D721Med (cell line): ENCODE results near the gene ADGRL3.

ENCODE experiments used
- DNase-seq: peaks from one replicate; pipeline ENCODE4 v3.0.0; 2011; ENCODE audit warnings: low spot score; ENCODE audit not compliant: insufficient read length
- FAIRE-seq: peaks from 2 replicates; lab custom pipeline; 2011; peaks lifted over from hg19 to GRCh38; lab: Jason Lieb, UNC
- TF ChIP-seq, protein P1 (sequence below): IDR thresholded peaks from 2 replicates; pipeline ENCODE4 v1.5.1; 2012; ENCODE audit warnings: mild to moderate bottlenecking, control low read depth; ENCODE audit not compliant: insufficient read depth; ENCODE audit errors: missing control alignments

Gene ADGRL3

DNA sequence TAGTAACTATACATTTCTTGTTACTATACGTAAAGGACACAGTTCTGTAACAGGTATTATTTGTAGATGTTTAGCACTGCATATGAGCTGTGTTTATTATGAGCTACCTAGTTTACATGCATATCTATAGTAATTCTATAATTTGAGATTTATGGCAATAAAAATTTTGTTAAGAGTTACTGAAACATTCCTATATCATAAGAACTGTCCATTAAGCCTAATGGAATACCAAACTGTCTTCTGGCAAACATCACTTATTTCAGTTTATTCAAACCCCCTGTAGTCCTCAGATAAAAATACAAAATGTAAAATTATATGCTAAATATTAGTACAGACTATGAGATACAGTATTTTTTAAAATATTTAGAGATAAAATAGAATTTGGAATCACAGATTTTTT, 205.2 kb downstream of the ADGRL3 start:
- TF ChIP-seq, protein P1, sequence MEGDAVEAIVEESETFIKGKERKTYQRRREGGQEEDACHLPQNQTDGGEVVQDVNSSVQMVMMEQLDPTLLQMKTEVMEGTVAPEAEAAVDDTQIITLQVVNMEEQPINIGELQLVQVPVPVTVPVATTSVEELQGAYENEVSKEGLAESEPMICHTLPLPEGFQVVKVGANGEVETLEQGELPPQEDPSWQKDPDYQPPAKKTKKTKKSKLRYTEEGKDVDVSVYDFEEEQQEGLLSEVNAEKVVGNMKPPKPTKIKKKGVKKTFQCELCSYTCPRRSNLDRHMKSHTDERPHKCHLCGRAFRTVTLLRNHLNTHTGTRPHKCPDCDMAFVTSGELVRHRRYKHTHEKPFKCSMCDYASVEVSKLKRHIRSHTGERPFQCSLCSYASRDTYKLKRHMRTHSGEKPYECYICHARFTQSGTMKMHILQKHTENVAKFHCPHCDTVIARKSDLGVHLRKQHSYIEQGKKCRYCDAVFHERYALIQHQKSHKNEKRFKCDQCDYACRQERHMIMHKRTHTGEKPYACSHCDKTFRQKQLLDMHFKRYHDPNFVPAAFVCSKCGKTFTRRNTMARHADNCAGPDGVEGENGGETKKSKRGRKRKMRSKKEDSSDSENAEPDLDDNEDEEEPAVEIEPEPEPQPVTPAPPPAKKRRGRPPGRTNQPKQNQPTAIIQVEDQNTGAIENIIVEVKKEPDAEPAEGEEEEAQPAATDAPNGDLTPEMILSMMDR = no peak
- FAIRE-seq (no peak), DNase-seq (no peak)

DNA sequence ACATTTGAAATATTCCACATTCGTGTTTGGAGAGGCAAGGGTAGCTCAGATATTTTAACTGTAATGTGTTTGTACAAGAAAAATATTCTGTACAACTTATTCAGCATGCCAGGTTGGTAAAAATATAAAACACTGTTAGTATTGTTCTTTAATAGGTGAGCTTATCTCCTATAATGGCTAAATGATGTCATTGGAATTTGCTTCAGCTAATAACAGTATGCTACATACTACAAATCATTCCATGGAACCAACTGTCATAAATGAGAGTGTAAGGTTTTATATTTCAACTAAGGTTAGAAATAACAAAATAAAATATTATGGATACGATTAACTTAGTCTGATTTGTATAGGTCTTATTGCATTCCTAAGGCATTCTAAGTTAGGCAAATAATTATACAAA, 206.6 kb downstream of the ADGRL3 start:
- FAIRE-seq (peak; percentile 35), DNase-seq (no peak)
- TF ChIP-seq, protein P1 = no peak

DNA sequence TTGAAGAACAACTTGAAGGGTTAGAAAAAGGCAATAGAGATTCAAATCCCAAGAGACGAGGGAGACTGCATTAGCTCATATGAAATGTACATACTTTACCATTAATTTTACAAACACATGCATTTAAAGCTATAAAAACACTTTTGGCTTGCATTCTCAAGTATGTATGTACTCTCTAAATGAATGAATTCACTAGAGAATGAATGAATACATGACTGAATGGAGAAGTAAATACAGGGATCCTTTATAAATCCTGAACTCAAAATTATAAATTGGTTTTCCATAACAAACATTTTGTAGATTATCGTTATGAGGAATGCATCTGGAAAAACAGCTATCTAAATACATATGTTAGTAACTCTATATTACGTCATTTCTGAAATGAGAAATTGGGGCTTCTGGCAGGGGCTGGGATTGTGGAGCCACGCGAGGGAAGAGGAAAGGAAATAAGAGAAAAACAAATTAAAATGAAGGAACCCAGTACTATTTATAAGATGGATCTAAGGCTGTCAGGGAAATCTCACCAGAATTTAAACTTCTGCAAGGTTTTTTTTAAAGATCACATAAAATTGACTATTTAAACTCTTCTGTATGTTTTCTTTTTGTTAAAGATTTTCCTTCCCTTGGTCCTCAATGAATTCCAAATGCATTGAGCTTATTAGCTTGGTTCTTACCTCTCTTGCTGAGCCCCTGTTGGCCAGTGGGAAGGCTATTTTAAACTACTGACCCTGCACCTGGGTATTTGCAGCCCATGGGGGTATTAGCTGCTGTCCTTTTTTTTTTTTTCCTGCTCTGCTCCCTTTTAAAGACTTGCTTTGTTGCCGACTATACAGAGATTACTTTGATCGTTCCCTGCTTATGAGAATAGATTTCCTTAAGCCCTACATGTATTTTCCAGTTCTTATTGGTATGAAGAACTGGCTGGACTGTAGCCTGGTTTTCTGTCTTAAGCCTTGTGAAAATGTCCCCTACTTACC, 207.8 kb downstream of the ADGRL3 start:
- TF ChIP-seq, protein P1 = no peak
- FAIRE-seq (no peak), DNase-seq (no peak)

DNA sequence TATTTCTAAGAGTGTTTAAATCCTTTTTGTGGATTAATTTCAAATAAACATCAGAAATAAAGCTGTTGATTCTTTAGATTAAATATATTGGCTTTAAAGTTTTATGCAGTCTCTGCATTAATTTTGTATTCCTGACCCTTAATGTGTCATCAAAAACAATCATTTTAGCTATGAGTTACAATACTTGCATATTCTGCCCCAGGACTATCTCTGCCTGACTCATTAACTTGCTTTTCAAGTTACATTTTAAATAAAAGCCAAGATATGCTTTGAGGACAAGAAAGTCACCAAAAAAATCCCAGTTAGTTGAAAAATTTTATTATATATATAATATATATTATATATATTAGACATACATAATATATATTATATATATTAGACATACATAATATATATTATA, 208.7 kb downstream of the ADGRL3 start:
- DNase-seq (no peak), FAIRE-seq (no peak)
- TF ChIP-seq, protein P1 = no peak

DNA sequence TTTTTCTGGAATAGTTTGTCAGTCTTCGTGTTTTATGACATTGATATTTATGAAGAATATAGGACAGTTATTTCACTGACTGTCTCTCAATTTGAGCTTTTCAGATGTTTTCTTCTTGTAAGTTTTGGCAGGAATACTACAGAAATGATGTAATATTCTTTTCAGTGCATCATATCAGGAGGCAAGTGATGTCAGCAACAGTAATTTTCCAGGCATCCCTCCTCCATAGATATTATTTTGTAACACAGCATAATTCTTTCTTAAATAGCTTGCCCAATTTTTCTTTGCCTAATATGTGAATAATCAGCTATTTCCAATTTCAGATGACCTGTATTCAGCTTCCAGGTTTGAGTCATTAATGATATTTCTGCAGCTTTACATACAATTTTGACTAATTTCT, 211.1 kb downstream of the ADGRL3 start:
- DNase-seq = no peak
- no peak for FAIRE-seq
- TF ChIP-seq, protein P1 = no peak

DNA sequence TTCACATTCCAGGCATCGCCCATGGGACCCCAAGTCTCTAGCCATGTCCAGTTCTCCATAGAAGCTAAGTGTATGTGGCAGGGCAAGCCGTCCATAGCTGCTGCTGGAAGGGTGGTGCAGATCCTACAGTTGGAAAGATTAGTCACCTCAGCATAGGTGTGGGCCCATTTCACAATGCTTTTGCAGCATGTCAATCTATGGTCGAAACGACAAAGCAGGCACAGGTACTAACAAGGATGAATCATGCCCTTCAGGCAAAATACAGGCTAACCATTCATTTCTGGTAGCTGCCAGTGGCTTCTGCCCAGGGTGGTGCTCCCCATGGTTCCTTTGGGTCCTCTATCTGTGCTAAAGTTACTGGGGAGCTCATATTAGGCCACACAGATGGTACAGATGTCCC, 225.2 kb downstream of the ADGRL3 start:
- TF ChIP-seq, protein P1 = no peak
- FAIRE-seq = no peak
- no peak for DNase-seq

DNA sequence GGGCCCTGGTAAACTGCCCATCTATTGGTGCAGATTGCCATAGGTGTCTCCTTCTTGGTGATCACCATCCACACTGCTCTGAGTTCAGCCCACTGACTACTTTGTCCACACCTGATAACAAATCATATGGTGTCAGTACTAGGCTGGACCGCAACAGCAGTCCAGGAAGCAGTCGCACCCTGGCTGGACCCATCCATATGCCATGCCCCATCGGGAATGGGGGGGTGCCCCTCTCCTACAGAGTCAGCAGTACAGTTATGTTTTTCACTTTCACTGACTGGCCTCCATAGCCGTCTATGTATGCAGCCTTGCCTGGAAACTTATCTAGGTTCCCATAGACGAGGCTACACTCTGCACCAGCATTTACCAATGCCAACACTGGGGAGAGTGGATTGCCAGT, 226.1 kb downstream of the ADGRL3 start:
- no peak for DNase-seq
- no peak for FAIRE-seq
- TF ChIP-seq, protein P1 = no peak
